K562 (cell line): ENCODE results near the gene EGLN3. TPM values are rescaled to one million over a fixed set of nuclear protein-coding genes. Genes with fewer than 3 reads are reported as not detected.

Experiments
- ATAC-seq: fragments of 200-7000 bp; cut with Tn5 transposase; 3 replicates; pipeline ENCODE4 v1.9.1; 2020; ENCODE audit warnings: moderate library complexity
- BruUV-seq: library from RNA; stranded (reverse); fragments of 400-500 nt; replicated peaks from 2 replicates; lab custom pipeline; 2021; lab: Mats Ljungman, UMichigan
- CTCF ChIA-PET: fragments of 300-600 bp; formaldehyde crosslinking; extraction: SDS; loops from one replicate; lab custom pipeline; 2021; ENCODE audit warnings: low intra/inter-chr PET ratio; lab: Yijun Ruan, JAX
- POLR2A ChIA-PET: fragments of 300-600, 350-650 bp; sonication (Branson Sonifier 250); formaldehyde crosslinking; extraction: SDS; loops from one replicate; lab custom pipeline; 2021; ENCODE audit warnings: antibody characterized with exemption, inconsistent platforms; lab: Yijun Ruan, JAX
- DNase-seq, 4 experiments: peaks; one replicate each; pipeline versions ENCODE4 v3.0.0 to v3.0.0-alpha.2; 2011 to 2018; ENCODE audit warnings: low spot score in 3 of 4, mixed read lengths in 3 of 4; ENCODE audit errors: extremely low read depth in 1 of 4
- FAIRE-seq: peaks from 2 replicates; lab custom pipeline; 2011; peaks lifted over from hg19 to GRCh38; lab: Jason Lieb, UNC
- H2AFZ ChIP-seq: 2 replicates; pipeline ENCODE4 v1.6.0; 2011; ENCODE audit warnings: low read depth, low read length, control low read depth, inconsistent platforms
- H3K27ac ChIP-seq: fragments of 200-600 bp; 3 replicates; pipeline ENCODE4 v1.8.0; 2011; ENCODE audit warnings: low read depth, mild to moderate bottlenecking, control low read depth, inconsistent platforms, low read length, moderate library complexity, mixed read lengths; ENCODE audit errors: extremely low read depth
- H3K27me3 ChIP-seq, 2 experiments: fragments of 300-600 bp in 1 of 2; 2 replicates in 1 of 2; 3 replicates in 1 of 2; pipeline versions ENCODE4 v1.6.0 to v1.8.0; 2011; ENCODE audit warnings: inconsistent platforms in 2 of 2, low read length in 2 of 2, mild to moderate bottlenecking in 1 of 2, mixed read lengths in 1 of 2, moderate library complexity in 1 of 2; ENCODE audit not compliant: control insufficient read depth in 2 of 2, insufficient read depth in 2 of 2
- H3K36me3 ChIP-seq: fragments of 300-600 bp; 3 replicates; pipeline ENCODE4 v1.8.0; 2011; ENCODE audit warnings: mild to moderate bottlenecking, low read length, inconsistent platforms; ENCODE audit not compliant: control insufficient read depth, insufficient read depth
- H3K4me1 ChIP-seq, 2 experiments: fragments of 200-600 bp in 1 of 2; replicated peaks in 1 of 2; 2 replicates in 1 of 2; 3 replicates in 1 of 2; pipeline versions ENCODE4 v1.5.1 to v1.8.0; 2011; ENCODE audit warnings: inconsistent platforms in 2 of 2, low read length in 2 of 2, mild to moderate bottlenecking in 1 of 2, mixed read lengths in 1 of 2, moderate library complexity in 1 of 2; ENCODE audit not compliant: control insufficient read depth in 2 of 2, insufficient read depth in 2 of 2
- H3K4me2 ChIP-seq: 2 replicates; pipeline ENCODE4 v1.6.1; 2011; ENCODE audit warnings: low read length, control low read depth, inconsistent platforms, mixed read lengths; ENCODE audit not compliant: insufficient read depth
- H3K4me3 ChIP-seq: fragments of 200-600 bp; sonication (generic), shearing (Covaris generic); 2 replicates; pipeline ENCODE4 v1.5.1; 2016; ENCODE audit warnings: control low read depth, inconsistent platforms
- H3K79me2 ChIP-seq: fragments of 200-600 bp; 3 replicates; pipeline ENCODE4 v1.8.0; 2011; ENCODE audit warnings: low read length, inconsistent platforms; ENCODE audit not compliant: control insufficient read depth, insufficient read depth
- H3K9ac ChIP-seq, 2 experiments: 2 replicates each; pipeline versions ENCODE4 v1.6.0 to v1.6.1; 2011; ENCODE audit warnings: low read depth in 2 of 2, low read length in 2 of 2, control low read depth in 1 of 2, inconsistent platforms in 1 of 2, mild to moderate bottlenecking in 1 of 2, mixed read lengths in 1 of 2; ENCODE audit not compliant: insufficient read depth in 1 of 2
- H3K9me1 ChIP-seq: one replicate; pipeline ENCODE4 v1.6.0; 2011; ENCODE audit warnings: inconsistent platforms, mild to moderate bottlenecking, low read length, moderate library complexity; ENCODE audit not compliant: control insufficient read depth, insufficient read depth
- H3K9me3 ChIP-seq: replicated peaks from 2 replicates; pipeline ENCODE4 v1.5.1; 2011; ENCODE audit warnings: low read depth, low read length, inconsistent platforms; ENCODE audit not compliant: control insufficient read depth, insufficient read depth
- H4K20me1 ChIP-seq: replicated peaks from 2 replicates; pipeline ENCODE4 v1.6.1; 2011; ENCODE audit warnings: low read length, inconsistent platforms, mixed read lengths; ENCODE audit not compliant: control insufficient read depth, insufficient read depth
- C11orf30 ChIP-seq: fragments of 450-650 bp; IDR thresholded peaks from 2 replicates; pipeline ENCODE4 v1.6.1; 2016; ENCODE audit warnings: low read depth, mild to moderate bottlenecking
- CBFA2T3 ChIP-seq: fragments of 450-650 bp; IDR thresholded peaks from 2 replicates; pipeline ENCODE4 v1.6.1; 2017
- DIDO1 ChIP-seq: fragments of 450-650 bp; IDR thresholded peaks from 2 replicates; pipeline ENCODE4 v1.6.1; 2016; ENCODE audit warnings: low read depth, missing biosample characterization, missing genetic modification characterization
- EP300 ChIP-seq: IDR thresholded peaks from 2 replicates; pipeline ENCODE4 v1.6.1; 2012; ENCODE audit warnings: low read length, improper control_type of control experiment
- ETV6 ChIP-seq, 3 experiments: fragments of 150-350 bp in 1 of 3; sonication (generic) in 1 of 3; formaldehyde crosslinking in 1 of 3; IDR thresholded peaks; 2 replicates each; pipeline versions ENCODE4 v1.6.1 to v1.8.0; 2014 to 2022; ENCODE audit warnings: borderline replicate concordance in 2 of 3, low read depth in 2 of 3, antibody characterized with exemption in 1 of 3, low read length in 1 of 3, mild to moderate bottlenecking in 1 of 3, missing genetic modification reagents in 1 of 3
- FOSL1 ChIP-seq: fragments of 200-800 bp; sonication (Bioruptor generic); conservative IDR thresholded peaks from 2 replicates; pipeline ENCODE4 v1.6.1; 2016; ENCODE audit warnings: missing genetic modification characterization, missing compliant biosample characterization
- GTF2E2 ChIP-seq: fragments of 200-800 bp; sonication (Bioruptor generic); IDR thresholded peaks from 2 replicates; pipeline ENCODE4 v1.6.1; 2016; ENCODE audit warnings: missing genetic modification characterization, missing compliant biosample characterization
- HDGF ChIP-seq: fragments of 450-650 bp; IDR thresholded peaks from 2 replicates; pipeline ENCODE4 v1.6.1; 2016
- KAT8 ChIP-seq: fragments of 450-650 bp; IDR thresholded peaks from 2 replicates; pipeline ENCODE4 v1.6.1; 2016; ENCODE audit warnings: low read depth, mild to moderate bottlenecking
- PHTF2 ChIP-seq: fragments of 250-450 bp; sonication (Bioruptor Pico); IDR thresholded peaks from 2 replicates; pipeline ENCODE4 v1.5.0; 2021; ENCODE audit warnings: mild to moderate bottlenecking
- PREB ChIP-seq: sonication (generic); formaldehyde crosslinking; IDR thresholded peaks from 2 replicates; pipeline ENCODE4 v1.8.1; 2023; ENCODE audit warnings: mild to moderate bottlenecking, missing genetic modification reagents
- RAD51 ChIP-seq: fragments of 450-650 bp; IDR thresholded peaks from 2 replicates; pipeline ENCODE4 v1.7.1; 2016; ENCODE audit warnings: low read depth, mild to moderate bottlenecking, borderline replicate concordance
- RBM14 ChIP-seq: fragments of 200-400 bp; formaldehyde crosslinking; IDR thresholded peaks from 2 replicates; pipeline ENCODE4 v1.6.1; 2018; ENCODE audit warnings: low read depth, mild to moderate bottlenecking, low read length, moderate library complexity, borderline replicate concordance; ENCODE audit not compliant: insufficient read depth
- RBM34 ChIP-seq: fragments of 200-400 bp; formaldehyde crosslinking; IDR thresholded peaks from 2 replicates; pipeline ENCODE4 v1.6.1; 2018; ENCODE audit warnings: low read length, borderline replicate concordance; ENCODE audit not compliant: insufficient read depth
- RFX5 ChIP-seq: IDR thresholded peaks from 2 replicates; pipeline ENCODE4 v1.6.1; 2011; ENCODE audit warnings: low read depth, mild to moderate bottlenecking, improper control_type of control experiment, low read length
- SRSF3 ChIP-seq: fragments of 200-400 bp; formaldehyde crosslinking; IDR thresholded peaks from 2 replicates; pipeline ENCODE4 v1.6.1; 2016; ENCODE audit warnings: mild to moderate bottlenecking, low read length, moderate library complexity; ENCODE audit not compliant: insufficient read depth
- TARDBP ChIP-seq: fragments of 450-650 bp; IDR thresholded peaks from 2 replicates; pipeline ENCODE4 v1.6.1; 2016
- TBP ChIP-seq: optimal IDR thresholded peaks from 2 replicates; pipeline ENCODE3; 2011; ENCODE audit warnings: low read depth, low read length, improper control_type of control experiment
- TCF7L2 ChIP-seq: fragments of 150-350 bp; IDR thresholded peaks from 2 replicates; pipeline ENCODE4 v1.6.1; 2016; ENCODE audit warnings: low read depth, mild to moderate bottlenecking, low read length, moderate library complexity
- TEAD2 ChIP-seq: fragments of 450-650 bp; IDR thresholded peaks from 2 replicates; pipeline ENCODE4 v1.6.1; 2016; ENCODE audit warnings: missing genetic modification characterization, control low read depth, missing compliant biosample characterization
- ZNF311 ChIP-seq: fragments of 250-450 bp; sonication (Bioruptor Pico); IDR thresholded peaks from 2 replicates; pipeline ENCODE4 v1.4.0; 2020; ENCODE audit warnings: mild to moderate bottlenecking, moderate library complexity
- ZNF408 ChIP-seq: fragments of 250-450 bp; sonication (Bioruptor Pico); IDR thresholded peaks from 2 replicates; pipeline ENCODE4 v1.4.0; 2020; ENCODE audit warnings: low read depth, mild to moderate bottlenecking, moderate library complexity
- WGBS: fragments of 100-300 bp; shearing (Covaris generic); methylation state at CpG from one replicate; pipeline ENCODE4 v1.1.6; 2016; ENCODE audit warnings: low coverage, mixed read lengths; ENCODE audit not compliant: insufficient coverage; ENCODE audit errors: missing lambda C conversion rate; 5-methylcytosine and 5-hydroxymethylcytosine counted together
- in situ Hi-C: fragments of 300-500 bp; cut with MboI; formaldehyde crosslinking; loops from 4 replicates; pipeline ENCODE4 v1.15.0; 2018; ENCODE audit warnings: inconsistent platforms, mixed read lengths
- intact Hi-C: fragments of 100-400 bp; cut with micrococcal nuclease; formaldehyde crosslinking; loops from 2 replicates; pipeline ENCODE4 v1.14.2; 2022
- polyA plus RNA-seq, 8 experiments: library from polyadenylated mRNA; depleted of rRNA in 4 of 8; stranded (reverse) in 5 of 8; unstranded in 3 of 8; fragments of >200 nt; fragmentation: Nextera tagmentation in 2 of 8; fragmentation: Illumina TruSeq in 1 of 8; extraction: Ambion mirVana in 2 of 8; extraction: Trizol in 1 of 8; gene quantifications; 2 replicates each; pipeline versions ENCODE4 v1.2.1 to v1.2.3, GENCODE V29; 2011 to 2014; ENCODE audit warnings: inconsistent platforms in 1 of 8, missing spikeins in 1 of 8
- total RNA-seq, 7 experiments: library from RNA; depleted of rRNA in 6 of 7; stranded (reverse); fragments of >200 nt in 6 of 7; fragmentation: Illumina TruSeq in 2 of 7; extraction: Trizol in 2 of 7; gene quantifications; 2 replicates each; pipeline versions ENCODE4 v1.2.1 to v1.2.3, GENCODE V29; 2011 to 2021; ENCODE audit warnings: low replicate concordance in 1 of 7
- TF ChIP-seq, protein P1 (sequence below): sonication (generic); formaldehyde crosslinking; IDR thresholded peaks from 2 replicates; pipeline ENCODE4 v1.8.1; 2023; ENCODE audit warnings: mild to moderate bottlenecking, missing genetic modification reagents

EGLN3 gene
- total and polyA plus RNA-seq, 9 of the 15 experiments (the other 6 are each of a cell fraction or from before 2014, with no cell fraction given): 2.5 to 87.6 (median 5.8) TPM

GRCh38 chr14:33966276-33966675, 15.4 kb upstream of the EGLN3 start:
- in situ Hi-C loops: loop anchor here (10.0 kb wide), 1 partner anchor 259 kb away; no protein-coding TSS in a partner anchor
- peak overlapping the region; percentile 58; the same call in 1 of the 2 replicates for H2AFZ ChIP-seq
- H3K9me3 ChIP-seq: peaks cover 4% of the 10 kb centered on the region; the same call in 1 of the 2 replicates
- intact Hi-C loops: no loop called here
- no peaks in the 10 kb centered on the region for H3K79me2 ChIP-seq
- BruUV-seq: no TSS peak
- H4K20me1 ChIP-seq: no peaks in the 10 kb centered on the region
- H3K9me1 ChIP-seq: no peaks in the 10 kb centered on the region
- H3K4me3 ChIP-seq: no peak overlapping the region
- POLR2A ChIA-PET: interaction anchor here (0.8 to 2.8 kb wide), 4 partner anchors 10 to 20 kb away, joined by 3 to 10 read pairs (median 4); partner anchors contain the start of gene EGLN3
- no peaks in the 10 kb centered on the region for H3K27me3 ChIP-seq
- H3K4me2 ChIP-seq: peak overlapping the region; percentile 27; the same call in 1 of the 2 replicates
- ATAC-seq (no peak; the same call in 2 of the 3 replicates), DNase-seq (peak in 1 of 4 experiments; percentile 44), FAIRE-seq (no peak)
- peak overlapping the region; percentile 15; the same call in 2 of the 3 replicates for H3K27ac ChIP-seq
- no peak overlapping the region; a peak in 1 of 4 replicates for H3K9ac ChIP-seq
- peaks cover 8 to 38% of the 10 kb centered on the region in 2 experiments; a peak in 4 of 5 replicates for H3K4me1 ChIP-seq
- 6% methylated on average over 6 of the region's 6 CpGs for WGBS
- no peaks in the 10 kb centered on the region for H3K36me3 ChIP-seq
- CTCF ChIA-PET: no interaction called here
- no peak for TF ChIP-seq FOSL1 (tag)
- no peak for TF ChIP-seq RFX5
- peak; percentile 58; the same call in 1 of the 2 replicates for TF ChIP-seq C11orf30
- no peak for TF ChIP-seq DIDO1 (tag)
- TF ChIP-seq TEAD2 (tag): no peak
- no peak for TF ChIP-seq TCF7L2
- TF ChIP-seq RBM14: no peak
- TF ChIP-seq, protein P1, sequence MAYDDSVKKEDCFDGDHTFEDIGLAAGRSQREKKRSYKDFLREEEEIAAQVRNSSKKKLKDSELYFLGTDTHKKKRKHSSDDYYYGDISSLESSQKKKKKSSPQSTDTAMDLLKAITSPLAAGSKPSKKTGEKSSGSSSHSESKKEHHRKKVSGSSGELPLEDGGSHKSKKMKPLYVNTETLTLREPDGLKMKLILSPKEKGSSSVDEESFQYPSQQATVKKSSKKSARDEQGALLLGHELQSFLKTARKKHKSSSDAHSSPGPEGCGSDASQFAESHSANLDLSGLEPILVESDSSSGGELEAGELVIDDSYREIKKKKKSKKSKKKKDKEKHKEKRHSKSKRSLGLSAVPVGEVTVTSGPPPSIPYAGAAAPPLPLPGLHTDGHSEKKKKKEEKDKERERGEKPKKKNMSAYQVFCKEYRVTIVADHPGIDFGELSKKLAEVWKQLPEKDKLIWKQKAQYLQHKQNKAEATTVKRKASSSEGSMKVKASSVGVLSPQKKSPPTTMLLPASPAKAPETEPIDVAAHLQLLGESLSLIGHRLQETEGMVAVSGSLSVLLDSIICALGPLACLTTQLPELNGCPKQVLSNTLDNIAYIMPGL: no peak
- TF ChIP-seq ETV6 (IDR thresholded peaks at IDR 0.05; ENCODE audit: borderline replicate concordance in 1 of 2, low read depth in 2 of 2, low read length in 1 of 2): no peak
- TF ChIP-seq ETV6 (CRISPR knock-in tag; IDR thresholded peaks at IDR 0.05; ENCODE audit: borderline replicate concordance): no peak
- TF ChIP-seq EP300: peak; percentile 89
- no peak for TF ChIP-seq TARDBP
- TF ChIP-seq RAD51: no peak
- no peak for TF ChIP-seq PREB (CRISPR knock-in tag)
- TF ChIP-seq GTF2E2 (tag): no peak
- TF ChIP-seq PHTF2 (CRISPR knock-in tag): no peak
- no peak for TF ChIP-seq HDGF
- peak; percentile 81 for TF ChIP-seq CBFA2T3
- no peak for TF ChIP-seq ZNF311 (CRISPR knock-in tag)
- TF ChIP-seq RBM34: no peak
- no peak for TF ChIP-seq ZNF408 (CRISPR knock-in tag)
- peak; percentile 5 for TF ChIP-seq TBP
- TF ChIP-seq KAT8: no peak
- TF ChIP-seq SRSF3: no peak
